ENCODE data around the gene TMPRSS5.
"Not testable (repeated sequence)": the region's sequence is repeated elsewhere in the genome, so short reads cannot be mapped to it uniquely, and the experiment has no call there.

Gene TMPRSS5

DNA sequence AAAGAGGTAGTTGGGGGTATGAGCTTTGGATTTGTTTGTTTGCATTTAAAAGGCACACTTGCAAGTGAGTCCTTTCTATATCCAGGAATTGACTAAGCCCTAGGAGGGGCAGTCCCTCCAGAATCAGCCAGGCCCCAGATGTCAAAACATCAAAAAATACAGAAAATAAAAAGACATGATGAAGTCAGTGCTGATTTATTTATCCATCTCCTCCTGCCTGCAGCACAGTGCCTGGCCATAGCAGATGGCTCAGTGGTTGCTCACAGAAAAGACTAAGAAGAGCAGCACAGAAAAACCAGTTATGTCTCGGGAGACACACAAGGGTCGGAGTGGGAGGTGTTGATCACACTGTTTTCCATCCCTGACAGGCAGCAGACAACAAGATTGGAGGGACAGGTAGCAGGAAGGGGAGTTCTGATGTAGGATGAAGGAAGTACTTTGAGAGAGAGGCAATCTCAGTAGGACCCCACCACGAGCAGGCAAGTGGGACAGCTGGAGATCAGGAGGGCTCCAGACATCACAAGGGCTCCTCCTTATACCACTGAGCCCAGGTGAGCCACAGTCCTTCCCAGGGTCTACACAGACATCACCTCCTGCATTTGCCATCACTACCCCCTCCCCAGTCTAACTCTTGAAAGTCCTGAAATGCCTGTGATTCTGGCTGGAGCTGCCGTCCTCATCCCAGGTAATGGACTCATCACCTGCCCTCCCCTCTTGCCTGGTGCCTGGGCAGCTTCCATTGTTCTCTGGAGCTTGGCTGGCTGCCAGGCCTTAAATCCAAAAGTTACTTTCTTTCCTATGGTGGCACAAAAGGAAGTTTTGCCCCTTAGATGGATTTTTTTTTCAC lies 32.3 kb downstream of the TMPRSS5 start:
- DNase-seq: no peak
- in situ Hi-C loops (cut with MboI; ENCODE audit: low pct_unique_long_range_greater_than_20kb, low sequenced_read_pairs): no loop called here

DNA sequence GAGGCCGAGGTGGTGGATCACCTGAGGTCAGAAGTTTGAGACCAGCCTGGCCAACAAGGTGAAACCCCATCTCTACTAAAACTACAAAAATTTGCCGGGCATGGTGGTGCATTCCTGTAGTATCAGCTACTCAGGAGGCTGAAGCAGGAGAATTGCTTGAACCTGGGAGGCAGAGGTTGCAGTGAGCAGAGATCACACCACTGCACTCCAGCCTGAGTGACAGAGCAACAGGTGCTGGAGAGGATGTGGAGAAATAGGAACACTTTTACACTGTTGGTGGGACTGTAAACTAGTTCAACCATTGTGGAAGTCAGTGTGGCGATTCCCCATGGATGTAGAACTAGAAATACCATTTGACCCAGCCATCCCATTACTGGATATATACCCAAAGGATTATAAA lies 34.2 kb downstream of the TMPRSS5 start:
- in situ Hi-C loops (cut with MboI; ENCODE audit: low pct_unique_long_range_greater_than_20kb, low sequenced_read_pairs); DNase-seq: not testable (repeated sequence)

DNA sequence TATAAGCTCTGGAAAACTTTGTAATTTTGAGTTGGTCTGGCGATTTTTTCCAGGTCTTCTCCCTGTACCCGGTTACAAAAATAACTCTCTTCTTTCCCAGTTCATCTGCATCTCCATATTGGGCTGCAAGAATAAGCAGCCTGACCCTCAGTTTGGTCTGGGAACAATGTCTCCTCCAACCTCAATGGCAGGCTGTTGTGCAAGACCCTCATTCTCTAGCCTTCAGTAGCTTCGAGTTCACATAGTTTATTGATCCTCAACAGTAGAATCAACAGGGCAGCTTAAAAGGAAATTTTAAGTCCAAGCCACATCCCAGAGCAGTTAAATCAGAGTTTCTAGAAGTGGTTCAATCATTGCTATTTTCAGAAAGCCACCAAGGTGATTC lies 35.3 kb downstream of the TMPRSS5 start:
- DNase-seq: no peak
- in situ Hi-C loops (cut with MboI; ENCODE audit: low pct_unique_long_range_greater_than_20kb, low sequenced_read_pairs): no loop called here

DNA sequence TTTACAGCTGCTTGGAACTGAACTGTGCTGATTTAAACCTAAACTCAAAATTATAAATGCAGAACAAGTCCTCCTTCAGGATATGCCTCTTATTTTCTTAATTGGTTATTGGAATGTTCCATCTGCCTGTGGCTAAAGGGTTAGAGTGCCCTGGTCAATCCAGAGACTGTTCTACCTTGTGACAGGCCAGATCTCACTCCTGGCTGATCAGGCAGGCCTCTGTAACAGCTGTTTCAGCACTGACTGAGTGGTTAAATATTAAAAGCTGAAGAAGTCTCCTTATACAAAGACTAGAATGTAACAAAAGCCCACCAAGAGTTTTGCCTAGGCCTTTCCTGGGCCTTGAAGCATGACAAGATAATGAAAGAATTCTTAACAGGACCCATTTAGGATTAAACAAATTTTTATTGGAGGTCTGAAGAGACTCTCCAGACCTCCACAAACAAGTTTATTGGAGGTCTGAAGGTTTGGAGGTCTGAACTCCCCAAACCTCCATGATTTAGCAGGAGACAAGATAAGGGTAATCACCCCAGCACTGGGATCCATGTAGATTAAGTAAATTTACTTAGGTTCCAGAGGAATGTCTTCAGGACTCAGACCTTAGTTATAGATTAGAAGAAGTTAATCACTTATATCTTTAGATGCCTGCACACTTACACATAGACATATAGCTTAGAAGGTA lies 35.8 kb downstream of the TMPRSS5 start:
- in situ Hi-C loops (cut with MboI; ENCODE audit: low pct_unique_long_range_greater_than_20kb, low sequenced_read_pairs): no loop called here
- DNase-seq: no peak

DNA sequence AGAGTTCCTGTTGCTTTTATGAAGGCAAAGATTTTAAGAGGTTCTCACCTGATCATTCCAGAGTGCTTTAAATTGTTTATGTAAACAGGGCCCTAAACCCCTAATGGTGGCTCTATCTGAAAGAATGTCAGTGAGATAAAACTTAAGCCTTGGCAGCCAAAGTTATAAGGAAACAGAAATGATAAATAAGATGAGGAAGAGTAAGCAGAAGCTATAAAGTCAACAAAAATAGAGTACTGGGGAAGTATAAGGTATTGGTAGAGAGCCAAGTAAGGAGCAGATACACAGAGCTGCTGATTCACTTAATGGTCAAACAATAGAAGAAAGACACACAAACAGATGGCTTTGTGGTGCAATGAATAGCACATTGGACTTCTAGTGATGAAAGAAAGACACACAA lies 37.9 kb downstream of the TMPRSS5 start:
- DNase-seq: no peak
- in situ Hi-C loops (cut with MboI; ENCODE audit: low pct_unique_long_range_greater_than_20kb, low sequenced_read_pairs): no loop called here

DNA sequence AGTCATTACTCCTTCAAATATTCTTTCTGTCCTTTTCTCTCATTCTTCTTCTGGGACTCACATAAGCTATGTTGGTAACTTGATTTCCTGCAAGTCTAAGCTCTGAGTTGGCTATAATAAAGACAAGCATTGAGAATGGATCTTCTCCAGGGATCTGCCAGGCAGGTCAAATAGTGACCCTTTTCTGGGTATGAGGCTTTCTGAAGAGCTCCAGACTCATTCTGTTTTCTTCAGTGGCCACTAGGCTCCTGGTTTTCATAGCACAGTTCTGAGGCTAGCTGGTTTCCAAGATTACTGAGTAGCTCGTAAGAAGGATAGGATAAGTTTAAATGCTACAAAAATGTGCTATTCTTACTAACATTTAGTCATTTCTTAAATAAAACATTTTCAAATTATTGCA lies 38.3 kb downstream of the TMPRSS5 start:
- in situ Hi-C loops (cut with MboI; ENCODE audit: low pct_unique_long_range_greater_than_20kb, low sequenced_read_pairs): no loop called here
- DNase-seq: no peak

DNA sequence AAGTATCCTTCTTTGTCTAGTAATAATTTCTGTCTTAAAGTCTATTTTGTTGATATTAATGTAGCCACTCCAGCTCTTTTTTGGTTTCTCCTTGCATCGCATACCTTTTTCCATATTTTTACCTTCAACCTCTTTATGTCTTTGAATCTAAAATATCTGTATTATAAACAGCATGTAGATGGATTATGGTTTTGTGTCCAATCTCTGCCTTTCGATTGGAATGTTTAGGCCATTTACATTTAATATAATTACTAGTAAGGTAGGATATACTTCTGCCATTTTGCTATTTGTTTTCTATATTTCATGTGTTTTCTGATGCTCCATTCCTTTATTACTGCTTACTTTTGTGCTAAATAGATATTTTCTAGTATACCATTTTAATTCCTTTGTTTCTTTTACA lies 39.5 kb downstream of the TMPRSS5 start:
- in situ Hi-C loops (cut with MboI; ENCODE audit: low pct_unique_long_range_greater_than_20kb, low sequenced_read_pairs): no loop called here
- no peak for DNase-seq

DNA sequence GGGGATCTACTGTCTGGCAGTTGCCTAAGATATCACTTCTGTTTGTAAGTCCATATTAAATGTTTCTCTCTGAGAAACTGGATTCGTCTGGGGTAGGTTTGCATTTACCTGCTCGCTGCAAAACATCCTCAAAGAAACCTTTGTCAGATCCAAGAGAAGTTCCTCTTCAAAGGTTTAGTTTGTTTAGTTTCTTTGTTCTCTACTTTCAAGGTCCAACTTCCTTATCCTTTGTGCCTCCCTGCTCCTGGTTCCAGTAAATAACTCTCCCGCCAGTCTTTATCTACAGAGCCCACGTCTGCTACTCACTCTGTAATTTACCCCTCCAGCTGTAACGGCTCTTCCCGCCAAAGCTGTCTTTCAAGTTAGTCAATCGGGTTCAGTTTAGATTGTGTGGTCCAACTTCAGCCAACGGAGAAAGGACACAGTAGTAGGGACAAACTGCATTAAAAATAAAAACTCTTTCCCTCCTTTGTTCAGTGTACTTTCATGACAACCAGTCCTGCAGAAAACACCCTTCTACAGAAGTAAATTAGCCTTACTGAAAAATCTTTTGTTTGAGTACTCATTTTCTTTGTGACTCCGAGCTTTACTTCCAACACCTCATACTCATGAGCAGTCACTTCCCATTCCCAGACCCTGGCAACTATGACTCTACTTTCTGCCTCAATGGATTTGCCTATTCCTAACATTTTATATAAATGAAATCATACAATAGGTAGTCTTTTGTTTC lies 41.0 kb downstream of the TMPRSS5 start:
- DNase-seq: no peak
- in situ Hi-C loops (cut with MboI; ENCODE audit: low pct_unique_long_range_greater_than_20kb, low sequenced_read_pairs): no loop called here

DNA sequence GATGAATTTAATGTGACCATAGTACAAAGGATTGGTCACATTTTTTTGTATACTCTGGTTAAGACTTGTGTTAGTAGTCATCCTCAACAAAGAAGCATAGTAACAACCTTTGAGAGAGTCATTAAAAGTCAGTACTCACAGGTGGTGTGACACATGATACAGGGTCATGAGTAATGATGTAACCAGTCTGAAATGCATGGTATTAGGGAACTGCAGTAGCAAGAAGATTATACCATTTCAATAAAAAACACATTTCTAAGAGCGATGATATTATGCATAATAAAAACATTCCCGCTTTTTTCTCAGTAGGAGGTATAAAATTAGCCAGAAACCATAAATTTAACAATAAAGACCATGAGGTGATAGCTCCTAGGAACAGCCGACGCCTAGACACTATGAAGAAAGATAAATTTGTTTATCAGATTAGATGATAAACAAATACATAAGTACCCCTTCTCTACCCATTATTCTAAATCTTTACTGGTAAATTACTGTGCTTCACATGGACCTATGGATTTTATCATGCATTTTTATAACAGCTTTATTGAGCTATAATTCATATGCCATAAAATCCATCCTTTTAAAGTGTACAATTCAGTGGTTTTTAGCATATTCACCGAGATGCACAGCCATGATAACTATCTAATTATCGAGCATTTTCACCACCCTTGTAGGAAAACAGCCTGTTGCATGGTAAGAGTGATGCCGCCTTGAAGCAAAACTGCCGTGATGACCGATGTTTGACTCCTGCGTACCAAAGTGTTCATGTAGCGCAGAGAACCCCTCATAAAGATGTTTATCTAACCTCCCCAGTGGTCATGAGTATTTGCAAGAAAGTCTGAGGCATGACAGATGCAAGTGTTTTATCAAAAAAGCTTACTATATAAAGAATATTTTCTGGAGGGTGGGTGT lies 41.8 kb downstream of the TMPRSS5 start:
- no peak for DNase-seq
- in situ Hi-C loops (cut with MboI; ENCODE audit: low pct_unique_long_range_greater_than_20kb, low sequenced_read_pairs): no loop called here

DNA sequence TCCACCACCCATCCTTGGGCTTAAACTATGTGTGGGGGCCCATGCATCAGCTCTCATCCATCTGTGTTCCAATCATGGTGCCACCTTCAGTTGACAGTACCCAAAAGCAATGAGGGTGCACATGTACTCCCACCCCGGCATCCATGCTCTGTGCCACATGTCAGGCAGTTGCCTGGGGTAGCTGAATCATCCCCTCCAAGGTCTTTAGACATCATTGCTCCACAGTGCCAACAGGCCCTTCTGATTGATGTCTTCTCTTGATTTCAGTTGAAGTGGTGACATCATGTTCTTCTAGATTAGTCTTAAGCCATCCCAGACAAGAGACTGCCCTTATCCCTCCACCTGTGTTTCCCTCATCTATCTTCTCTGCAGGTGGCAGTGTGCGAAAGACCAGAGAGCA lies 42.5 kb downstream of the TMPRSS5 start:
- in situ Hi-C loops (cut with MboI; ENCODE audit: low pct_unique_long_range_greater_than_20kb, low sequenced_read_pairs): no loop called here
- no peak for DNase-seq

DNA sequence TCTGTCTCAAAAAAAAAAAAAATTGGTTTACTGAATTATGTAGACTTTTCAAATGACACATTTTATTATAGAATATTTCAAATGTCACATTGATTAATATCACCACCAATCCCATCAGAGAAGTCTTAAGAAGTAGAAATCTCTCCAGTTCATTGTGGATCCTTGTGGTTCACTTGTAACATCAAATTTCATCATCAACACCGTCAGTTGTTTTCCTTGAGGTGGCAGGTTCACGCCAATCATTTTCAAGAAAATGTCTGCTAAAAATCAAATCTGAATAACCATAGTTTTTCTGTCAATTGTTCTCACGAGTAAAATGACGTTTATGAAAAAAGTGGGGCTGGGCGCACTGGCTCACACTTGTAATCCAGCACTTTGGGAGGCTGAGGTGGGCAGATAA lies 50.3 kb downstream of the TMPRSS5 start:
- no peak for DNase-seq
- in situ Hi-C loops (cut with MboI; ENCODE audit: low pct_unique_long_range_greater_than_20kb, low sequenced_read_pairs): no loop called here

DNA sequence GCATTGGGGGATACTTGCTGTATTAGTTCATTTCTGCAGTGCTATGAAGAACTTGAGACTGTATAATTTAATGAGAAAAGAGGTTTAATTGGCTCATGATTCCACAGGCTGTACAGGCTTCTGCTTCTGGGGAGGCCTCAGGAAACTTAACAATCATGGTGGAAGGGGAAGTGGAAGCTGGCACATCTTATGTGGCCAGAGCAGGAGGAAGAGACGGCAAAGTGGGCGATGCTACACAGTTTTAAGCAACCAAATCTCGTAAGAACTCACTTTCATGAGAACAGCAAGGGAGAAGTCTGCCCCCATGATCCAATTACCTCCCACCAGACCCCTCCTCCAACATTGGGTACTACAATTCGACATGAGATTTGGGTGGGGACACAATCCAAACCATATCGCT lies 55.1 kb downstream of the TMPRSS5 start:
- in situ Hi-C loops (cut with MboI; ENCODE audit: low pct_unique_long_range_greater_than_20kb, low sequenced_read_pairs): no loop called here
- no peak for DNase-seq

DNA sequence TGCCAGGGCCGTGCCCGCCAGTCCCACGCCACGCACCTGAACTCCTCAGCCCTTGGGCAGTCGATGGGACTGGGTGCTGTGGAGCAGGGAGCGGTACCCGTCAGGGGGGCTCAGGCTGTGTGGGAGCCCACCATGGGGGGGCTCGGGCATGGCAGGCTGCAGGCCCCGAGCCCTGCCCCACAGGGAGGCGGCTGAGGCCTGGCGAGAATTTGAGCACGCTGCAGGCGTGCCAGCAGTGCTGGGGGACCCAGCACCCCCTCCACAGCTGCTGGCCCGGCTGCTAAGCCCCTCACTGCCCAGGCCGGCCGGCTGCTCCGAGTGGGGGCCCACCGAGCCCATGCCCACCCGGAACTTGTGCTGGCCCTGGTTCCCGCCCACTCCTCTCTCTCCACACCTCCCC lies 56.8 kb downstream of the TMPRSS5 start:
- no peak for DNase-seq
- in situ Hi-C loops (cut with MboI; ENCODE audit: low pct_unique_long_range_greater_than_20kb, low sequenced_read_pairs): no loop called here

DNA sequence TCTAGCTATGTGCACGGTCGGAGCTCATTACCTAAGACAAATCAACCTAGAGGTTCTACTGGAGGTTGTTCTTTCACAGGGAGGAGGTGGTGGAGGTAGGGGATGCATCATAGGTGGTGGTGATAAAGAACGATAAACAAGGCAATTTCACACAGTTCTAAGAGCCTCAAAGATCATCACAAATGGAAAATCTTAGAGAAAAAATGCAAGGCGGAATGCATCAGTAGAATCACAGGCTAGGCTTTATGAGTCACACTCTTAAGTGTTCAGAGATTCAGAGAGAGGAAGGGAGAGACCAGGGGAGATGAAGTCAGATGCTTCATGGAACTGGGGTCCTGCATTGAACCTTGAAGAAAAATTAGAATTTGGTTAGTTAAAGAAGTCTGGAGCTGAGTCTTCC lies 58.3 kb downstream of the TMPRSS5 start:
- in situ Hi-C loops (cut with MboI; ENCODE audit: low pct_unique_long_range_greater_than_20kb, low sequenced_read_pairs): no loop called here
- DNase-seq: no peak

DNA sequence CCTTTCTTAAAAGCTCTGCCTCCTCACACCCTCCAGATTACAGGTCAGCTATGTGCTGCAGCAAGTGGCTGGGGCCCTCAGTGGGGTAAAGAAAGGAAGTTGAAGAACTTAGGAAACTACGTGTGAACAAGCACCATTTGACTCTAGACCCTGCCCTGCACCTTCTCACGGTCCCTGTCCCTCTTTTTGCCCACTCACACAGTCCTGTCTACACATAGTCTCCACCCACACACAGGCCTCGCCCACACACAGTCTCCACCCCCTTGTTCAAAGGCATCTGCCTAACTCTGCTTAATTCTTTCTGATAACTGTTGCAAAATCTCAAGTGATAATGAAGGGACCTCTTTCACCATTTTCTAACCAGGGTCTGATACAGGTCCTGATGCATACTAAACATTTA lies 59.0 kb downstream of the TMPRSS5 start:
- DNase-seq: no peak
- in situ Hi-C loops (cut with MboI; ENCODE audit: low pct_unique_long_range_greater_than_20kb, low sequenced_read_pairs): no loop called here

DNA sequence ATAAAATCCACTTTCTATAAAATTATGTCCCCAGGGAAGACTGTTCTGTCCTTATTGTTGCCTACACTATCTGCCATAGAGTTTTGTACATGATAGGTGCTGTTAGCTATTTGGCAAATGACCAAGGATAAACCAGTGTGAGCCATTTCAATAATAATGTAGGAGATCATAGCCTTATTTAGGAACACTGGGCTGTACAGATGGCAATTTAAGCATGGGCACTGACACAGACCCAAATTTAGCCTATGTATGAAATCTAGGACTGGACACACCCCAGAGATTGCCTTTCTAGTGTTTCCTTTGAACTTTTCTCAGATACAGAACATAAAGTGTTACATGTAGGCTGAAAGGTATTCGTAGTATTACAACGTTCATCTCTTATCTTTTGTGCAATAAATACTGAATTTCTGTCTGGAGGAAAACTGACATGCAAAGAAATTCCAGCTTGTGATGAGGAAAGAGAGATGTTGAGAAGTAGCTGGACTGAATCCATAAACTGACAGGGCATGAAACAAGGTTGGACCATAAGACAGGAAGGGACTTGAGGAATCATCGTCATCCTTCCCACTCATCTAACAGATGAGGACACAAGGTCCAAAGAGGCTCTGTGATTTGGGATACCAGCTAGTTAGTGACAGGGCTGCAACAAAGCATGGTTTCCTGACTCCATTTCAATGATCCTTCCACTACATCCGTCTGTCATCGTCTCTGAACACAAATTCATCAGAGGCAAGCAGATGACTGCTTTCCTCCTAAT lies 60.3 kb downstream of the TMPRSS5 start:
- in situ Hi-C loops (cut with MboI; ENCODE audit: low pct_unique_long_range_greater_than_20kb, low sequenced_read_pairs): no loop called here
- DNase-seq: no peak

DNA sequence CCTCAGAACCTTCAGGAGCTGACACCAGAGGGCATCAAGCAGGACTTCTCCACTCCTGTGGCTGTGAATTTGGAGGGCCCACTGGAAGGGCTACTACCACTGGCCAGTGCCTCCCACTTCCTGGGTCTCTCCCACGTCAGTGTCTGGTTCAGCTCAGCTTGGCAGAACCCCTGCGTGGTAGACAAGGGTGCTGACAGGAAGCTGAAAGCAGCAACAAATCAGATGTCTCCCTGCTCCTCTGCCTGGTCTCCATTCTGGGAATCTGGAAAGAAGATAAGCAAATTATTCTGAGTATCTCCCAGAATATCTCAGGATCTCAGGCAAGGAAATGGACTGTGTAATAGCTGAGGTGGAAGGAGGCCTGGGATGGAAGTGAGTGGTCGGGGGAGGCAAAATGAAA lies 61.5 kb downstream of the TMPRSS5 start:
- in situ Hi-C loops (cut with MboI; ENCODE audit: low pct_unique_long_range_greater_than_20kb, low sequenced_read_pairs): no loop called here
- DNase-seq: no peak

DNA sequence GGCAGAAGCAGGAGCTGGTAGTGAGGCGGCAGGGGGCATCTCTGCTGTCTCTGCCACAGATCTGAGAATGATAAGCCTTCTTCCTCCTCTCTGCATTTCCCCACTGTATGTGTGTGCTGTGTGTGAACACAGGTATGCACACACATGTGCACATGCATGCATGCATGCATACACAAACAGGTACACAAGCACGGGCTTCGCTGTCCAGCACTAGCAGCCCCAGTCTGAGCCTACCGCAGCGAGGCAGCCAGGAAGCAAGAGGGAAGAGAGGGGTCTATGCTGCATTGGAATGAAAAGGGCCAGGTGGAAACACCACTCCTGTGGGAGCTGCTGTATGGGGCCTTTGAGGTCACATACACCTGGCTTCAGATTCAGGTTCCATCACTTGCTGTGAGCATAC lies 62.4 kb downstream of the TMPRSS5 start:
- DNase-seq: no peak
- in situ Hi-C loops (cut with MboI; ENCODE audit: low pct_unique_long_range_greater_than_20kb, low sequenced_read_pairs): no loop called here
